Lung (tissue), 12 donors: ENCODE measurements around the gene MT4. TPM values are rescaled to one million over a fixed set of nuclear protein-coding genes. Genes with fewer than 3 reads are reported as not detected.
A peak's percentile ranks its signal among the peaks of the same experiment; 100 is the strongest.

Experiments
- ATAC-seq: fragments of 200-7000 bp; cut with Tn5 transposase; one replicate; pipeline ENCODE4 v1.9.1; 2020; ENCODE audit warnings: moderate number of reproducible peaks; ENCODE audit not compliant: insufficient read depth, low FRiP score
- DNase-seq, 3 donors: peaks; one replicate each; pipeline ENCODE4 v3.0.0-alpha.2; 2013 to 2017
- H3K27ac ChIP-seq, 2 donors: one replicate each; pipeline ENCODE4 v1.5.1; 2013; ENCODE audit warnings: mild to moderate bottlenecking in 2 of 2, moderate library complexity in 2 of 2, control low read depth in 1 of 2, inconsistent platforms in 1 of 2, low read depth in 1 of 2, low read length in 1 of 2
- H3K27me3 ChIP-seq, 3 donors: one replicate each; pipeline ENCODE4 v1.5.1; 2013; ENCODE audit warnings: low read length in 2 of 3; ENCODE audit not compliant: control insufficient read depth in 3 of 3, insufficient read depth in 3 of 3
- H3K36me3 ChIP-seq, 4 donors: one replicate each; pipeline ENCODE4 v1.5.1; 2013; ENCODE audit warnings: low read length in 4 of 4, mild to moderate bottlenecking in 1 of 4, moderate library complexity in 1 of 4; ENCODE audit not compliant: control insufficient read depth in 4 of 4, insufficient read depth in 4 of 4
- H3K4me1 ChIP-seq, 5 donors: one replicate each; pipeline ENCODE4 v1.5.1; 2013; ENCODE audit warnings: low read length in 5 of 5, mild to moderate bottlenecking in 2 of 5, moderate library complexity in 1 of 5; ENCODE audit not compliant: control insufficient read depth in 5 of 5, insufficient read depth in 5 of 5
- H3K4me3 ChIP-seq: one replicate; pipeline ENCODE4 v1.5.1; 2013; ENCODE audit warnings: mild to moderate bottlenecking, control low read depth, moderate library complexity
- H3K9ac ChIP-seq, 2 donors: one replicate each; pipeline ENCODE4 v1.5.1; 2013; ENCODE audit warnings: low read length in 2 of 2, control low read depth in 1 of 2; ENCODE audit not compliant: insufficient read depth in 1 of 2
- H3K9me3 ChIP-seq, 4 donors: one replicate each; pipeline ENCODE4 v1.5.1; 2013; ENCODE audit warnings: low read length in 3 of 4, mild to moderate bottlenecking in 1 of 4, moderate library complexity in 1 of 4; ENCODE audit not compliant: control insufficient read depth in 4 of 4, insufficient read depth in 3 of 4
- CTCF ChIP-seq: IDR thresholded peaks from 2 replicates; pipeline ENCODE4 v1.5.1; 2012; ENCODE audit warnings: mild to moderate bottlenecking; ENCODE audit errors: control extremely low read depth, extremely low read depth
- WGBS, 2 donors: extraction: QIAGEN DNeasy Blood & Tissue Kit; methylation state at CpG; one replicate each; pipeline ENCODE4 v1.1.7; 2013; 5-methylcytosine and 5-hydroxymethylcytosine counted together
- polyA plus RNA-seq, 2 donors: library from polyadenylated mRNA; stranded (reverse); fragments of 200-250 nt; gene quantifications; one replicate each; pipeline ENCODE4 v1.2.1, GENCODE V29; 2013
- total RNA-seq, 2 donors: library from RNA; depleted of rRNA in 1 of 2; stranded (reverse); fragments of >200 nt in 1 of 2; gene quantifications; one replicate each; pipeline ENCODE4 v1.2.1, GENCODE V29; 2014 to 2021
- donor health status: control.
- donor health status: control.
- donor health status: Bipolar disorder and iron deficiency.
- donor health status: healthy.
- donor health status: DM: yes; HTN: yes; CAD: no.

MT4 gene
- total and polyA plus RNA-seq, 4 donors: not detected

GRCh38 chr16:56608043-56608875 is 43.4 kb downstream of the MT4 start, which contains the start of gene MT2A:
MT2A (plus strand) TSS chr16:56608584; CDS start chr16:56608656, 72 bp downstream.
- H3K36me3 ChIP-seq: no peaks in the 10 kb centered on the region
- 4 to 6% methylated on average over 52 to 62 of the region's 62 CpGs for WGBS, 2 donors
- H3K27me3 ChIP-seq: peaks cover 0 to 8% (median 0%) of the 10 kb centered on the region in 3 donors
- H3K9me3 ChIP-seq: no peaks in the 10 kb centered on the region
- ATAC-seq (peak; percentile 91), DNase-seq (peak; percentile 93 to 97 (median 93))
- peak within 1 kb of the TSS in 1 of 2 donors; percentile 78 for H3K9ac ChIP-seq
- peaks cover 9 to 55% (median 31%) of the 10 kb centered on the region in 5 donors for H3K4me1 ChIP-seq
- TF ChIP-seq CTCF: no peak
- peak within 1 kb of the TSS; percentile 78 for H3K4me3 ChIP-seq
- peak within 1 kb of the TSS; percentile 88 to 97 for H3K27ac ChIP-seq

DNA sequence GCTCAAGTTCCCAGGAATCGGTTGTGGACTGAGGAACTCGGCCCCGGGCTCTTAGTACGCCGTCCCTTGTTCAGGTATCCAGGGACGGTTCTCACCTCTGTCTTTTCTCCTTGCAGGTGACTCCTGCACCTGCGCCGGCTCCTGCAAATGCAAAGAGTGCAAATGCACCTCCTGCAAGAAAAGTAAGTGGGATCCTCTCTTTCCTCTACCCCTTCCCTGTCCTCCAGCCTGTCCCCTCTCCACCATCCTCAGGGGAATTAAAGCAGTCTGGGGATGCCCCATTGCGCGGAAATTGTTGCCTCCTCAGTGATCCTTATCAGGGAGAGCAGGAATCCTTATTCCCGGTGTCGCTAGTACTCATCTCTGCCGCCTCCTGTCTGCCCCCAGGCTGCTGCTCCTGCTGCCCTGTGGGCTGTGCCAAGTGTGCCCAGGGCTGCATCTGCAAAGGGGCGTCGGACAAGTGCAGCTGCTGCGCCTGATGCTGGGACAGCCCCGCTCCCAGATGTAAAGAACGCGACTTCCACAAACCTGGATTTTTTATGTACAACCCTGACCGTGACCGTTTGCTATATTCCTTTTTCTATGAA is 44.1 kb downstream of the MT4 start:
- peaks cover 0 to 8% (median 0%) of the 10 kb centered on the region in 3 donors for H3K27me3 ChIP-seq
- H3K9ac ChIP-seq: peak overlapping the region in 1 of 2 donors; percentile 78
- H3K4me1 ChIP-seq: peaks cover 9 to 55% (median 31%) of the 10 kb centered on the region in 5 donors
- peak overlapping the region; percentile 78 for H3K4me3 ChIP-seq
- H3K27ac ChIP-seq: peak overlapping the region; percentile 88 to 91
- no peaks in the 10 kb centered on the region for H3K9me3 ChIP-seq
- H3K36me3 ChIP-seq: no peaks in the 10 kb centered on the region
- DNase-seq: no peak
- WGBS, 2 donors: 0% methylated on average over 21 of the region's 21 CpGs
- ATAC-seq: no peak
- TF ChIP-seq CTCF: no peak

GRCh38 chr16:56609463-56609921 is 44.6 kb downstream of the MT4 start:
- Histone ChIP-seq H3K9me3 (no peaks in the 10 kb centered on the region), H3K4me1 (peaks cover 9 to 55% (median 31%) of the 10 kb centered on the region in 5 donors), H3K9ac (peak overlapping the region in 1 of 2 donors; percentile 78), H3K36me3 (no peaks in the 10 kb centered on the region), H3K4me3 (peak overlapping the region; percentile 78), H3K27me3 (peaks cover 0 to 8% (median 0%) of the 10 kb centered on the region in 3 donors), H3K27ac (peak overlapping the region; percentile 88 to 91)
- no peak for ATAC-seq
- no peak for TF ChIP-seq CTCF
- DNase-seq: peak; percentile 83 to 94 (median 94)
- WGBS, 2 donors: 0 to 1% methylated on average over 6 of the region's 6 CpGs
